Epithelial cell of esophagus (primary cell): ENCODE data around the gene DMWD.

Source experiments
- DNase-seq: peaks from one replicate; pipeline ENCODE4 v3.0.0; 2010; ENCODE audit warnings: low read depth
- H3K4me3 ChIP-seq: 2 replicates; pipeline ENCODE4 v1.5.1; 2011; ENCODE audit warnings: mild to moderate bottlenecking, low read length, control low read depth
- CTCF ChIP-seq: IDR thresholded peaks from 2 replicates; pipeline ENCODE4 v1.5.1; 2011; ENCODE audit warnings: low read depth, mild to moderate bottlenecking, low read length, control low read depth, inconsistent platforms; ENCODE audit not compliant: insufficient read depth; ENCODE audit errors: missing control alignments

Gene DMWD

GRCh38 chr19:45768984-45769782 is 23.5 kb downstream of the DMWD start, which contains the start of gene SIX5:
Gene SIX5, minus strand, starts transcription at chr19:45769252. Its CDS starts 408 bp downstream, at chr19:45768844.
- DNase-seq, result peak; percentile 98
- peak within 1 kb of the TSS; percentile 81 for H3K4me3 ChIP-seq
- TF ChIP-seq CTCF, result no peak

- DNase-seq, result peak; percentile 65
- H3K4me3 ChIP-seq, result peak overlapping the region; percentile 81
- no peak for TF ChIP-seq CTCF
These were observed 24.0 kb downstream of the DMWD start for GRCh38 chr19:45768655-45768983.

- peak; percentile 72 for DNase-seq
- no peak for TF ChIP-seq CTCF
- peak overlapping the region; percentile 81 for H3K4me3 ChIP-seq
These were observed 24.6 kb downstream of the DMWD start for GRCh38 chr19:45767881-45768654.

GRCh38 chr19:45767410-45767880 is 25.2 kb downstream of the DMWD start:
- DNase-seq, result peak; percentile 83
- H3K4me3 ChIP-seq, result peak overlapping the region; percentile 81
- no peak for TF ChIP-seq CTCF

GRCh38 chr19:45766869-45767346 is 25.7 kb downstream of the DMWD start:
- no peak for TF ChIP-seq CTCF
- DNase-seq, result peak; percentile 22
- H3K4me3 ChIP-seq, result peak overlapping the region; percentile 81

GRCh38 chr19:45766296-45766868 is 26.3 kb downstream of the DMWD start:
- no peak for DNase-seq
- TF ChIP-seq CTCF, result no peak
- peak overlapping the region; percentile 81 for H3K4me3 ChIP-seq
